ENCODE measurements around the gene AGAP3.

DNA sequence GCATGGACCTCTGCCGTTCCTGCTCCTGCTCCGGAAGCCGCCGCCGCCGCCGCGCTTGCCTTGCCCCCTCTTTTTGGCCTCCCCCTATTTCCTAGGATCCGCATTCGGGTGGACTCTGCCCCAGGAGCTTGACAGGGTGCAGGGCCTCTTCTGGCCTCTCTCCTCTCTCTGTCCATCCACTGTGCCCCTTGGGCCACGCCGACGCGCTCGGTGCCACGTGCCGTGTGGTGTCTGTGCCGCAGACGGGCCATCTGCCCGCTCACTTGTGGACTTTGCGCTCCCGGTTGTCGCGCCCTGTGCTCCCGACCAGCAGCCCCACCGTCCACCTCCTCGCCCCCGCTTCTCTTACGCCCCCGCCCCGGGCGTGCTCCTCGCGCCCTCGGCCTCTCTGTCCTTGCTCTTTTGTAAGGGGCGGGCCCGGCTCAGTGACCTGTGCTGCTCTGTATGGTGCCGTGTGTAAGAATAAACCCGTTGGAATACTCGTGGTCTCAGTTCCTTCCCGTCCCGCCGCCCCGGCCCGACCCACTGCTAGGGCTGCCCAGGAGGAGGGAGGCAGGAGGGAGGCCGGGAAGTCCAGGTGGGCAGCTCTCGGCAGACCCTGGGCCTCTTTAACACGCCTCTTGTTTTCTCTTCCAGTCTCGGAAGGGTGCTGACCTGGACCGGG, 37.0 kb downstream of the AGAP3 start:
- TF ChIP-seq NR2F2 (IDR thresholded peaks at IDR 0.05) (no peak), FOXA2 (IDR thresholded peaks at IDR 0.05) (no peak)
- TF ChIP-seq, protein P1, sequence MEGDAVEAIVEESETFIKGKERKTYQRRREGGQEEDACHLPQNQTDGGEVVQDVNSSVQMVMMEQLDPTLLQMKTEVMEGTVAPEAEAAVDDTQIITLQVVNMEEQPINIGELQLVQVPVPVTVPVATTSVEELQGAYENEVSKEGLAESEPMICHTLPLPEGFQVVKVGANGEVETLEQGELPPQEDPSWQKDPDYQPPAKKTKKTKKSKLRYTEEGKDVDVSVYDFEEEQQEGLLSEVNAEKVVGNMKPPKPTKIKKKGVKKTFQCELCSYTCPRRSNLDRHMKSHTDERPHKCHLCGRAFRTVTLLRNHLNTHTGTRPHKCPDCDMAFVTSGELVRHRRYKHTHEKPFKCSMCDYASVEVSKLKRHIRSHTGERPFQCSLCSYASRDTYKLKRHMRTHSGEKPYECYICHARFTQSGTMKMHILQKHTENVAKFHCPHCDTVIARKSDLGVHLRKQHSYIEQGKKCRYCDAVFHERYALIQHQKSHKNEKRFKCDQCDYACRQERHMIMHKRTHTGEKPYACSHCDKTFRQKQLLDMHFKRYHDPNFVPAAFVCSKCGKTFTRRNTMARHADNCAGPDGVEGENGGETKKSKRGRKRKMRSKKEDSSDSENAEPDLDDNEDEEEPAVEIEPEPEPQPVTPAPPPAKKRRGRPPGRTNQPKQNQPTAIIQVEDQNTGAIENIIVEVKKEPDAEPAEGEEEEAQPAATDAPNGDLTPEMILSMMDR (IDR thresholded peaks at IDR 0.05; ENCODE audit: low read depth, low read length, missing input control), result no peak
- TF ChIP-seq, protein P2, sequence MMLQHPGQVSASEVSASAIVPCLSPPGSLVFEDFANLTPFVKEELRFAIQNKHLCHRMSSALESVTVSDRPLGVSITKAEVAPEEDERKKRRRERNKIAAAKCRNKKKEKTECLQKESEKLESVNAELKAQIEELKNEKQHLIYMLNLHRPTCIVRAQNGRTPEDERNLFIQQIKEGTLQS (IDR thresholded peaks at IDR 0.05), result no peak
